ENCODE results near the gene SIRT2.
"Not testable (repeated sequence)": the region's sequence is repeated elsewhere in the genome, so short reads cannot be mapped to it uniquely, and the experiment has no call there.

SIRT2 gene

GRCh38 chr19:38842439-38843174 is 56.8 kb downstream of the SIRT2 start:
- peak; percentile 80 for DNase-seq

DNA sequence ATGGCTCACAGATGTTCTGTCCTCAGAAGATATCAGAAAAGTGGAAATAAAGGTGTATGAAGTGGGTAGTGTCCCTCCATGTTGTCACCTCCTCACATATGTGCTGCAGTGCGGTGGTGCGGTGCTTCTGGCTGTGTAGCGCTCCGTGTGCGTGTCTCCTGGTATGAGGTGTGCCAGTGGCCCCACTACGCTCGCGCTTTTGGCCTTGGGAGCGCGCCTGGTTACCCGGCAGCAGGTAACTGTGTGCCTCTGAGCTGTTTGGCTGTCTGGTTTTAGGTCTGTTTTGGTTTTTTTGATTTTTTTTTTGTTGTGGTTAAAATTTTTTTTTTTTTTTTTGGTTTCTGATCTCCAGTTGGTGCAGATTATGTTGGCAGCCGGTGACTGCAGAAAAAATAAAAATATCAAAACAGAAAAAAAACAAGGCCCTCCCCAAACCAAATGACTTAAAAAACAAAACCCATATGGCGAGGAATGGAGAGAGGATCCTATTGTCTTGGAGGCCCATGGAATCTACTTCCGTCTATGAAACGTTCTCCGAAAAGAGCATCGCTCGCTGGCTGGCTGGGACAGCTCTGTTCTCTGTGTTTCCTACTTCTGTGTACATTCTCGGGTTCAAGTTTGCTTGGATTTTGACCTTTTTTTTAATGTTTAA is 57.5 kb downstream of the SIRT2 start:
- DNase-seq = peak; percentile 79

GRCh38 chr19:38841180-38841766 is 58.1 kb downstream of the SIRT2 start:
- no peak for DNase-seq

DNA sequence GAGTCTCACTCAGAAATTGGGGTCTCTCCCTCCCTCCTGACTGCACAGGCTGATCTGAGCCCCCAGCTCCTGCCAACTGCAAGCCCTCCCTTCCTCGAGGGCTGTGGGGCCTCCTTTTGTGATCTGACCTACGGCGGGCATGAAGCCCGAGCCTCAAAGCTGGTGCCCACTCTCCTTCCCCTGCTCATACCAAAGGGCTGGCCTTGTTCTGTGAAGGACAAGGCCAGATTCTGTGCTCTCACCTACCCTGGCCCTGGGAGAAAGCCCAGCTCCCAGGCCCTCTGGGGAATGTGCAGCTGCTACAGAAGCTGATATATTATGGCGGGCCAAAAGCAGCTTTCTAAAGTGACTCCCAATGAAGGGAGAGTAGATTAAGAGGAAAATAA is 58.8 kb downstream of the SIRT2 start:
- no peak for DNase-seq

- DNase-seq = no peak
These were observed 59.4 kb downstream of the SIRT2 start for GRCh38 chr19:38839816-38840582.

- no peak for DNase-seq
These were observed 60.2 kb downstream of the SIRT2 start for GRCh38 chr19:38838986-38839761.

GRCh38 chr19:38838208-38838985 is 61.0 kb downstream of the SIRT2 start:
- peak; percentile 63 for DNase-seq

DNA sequence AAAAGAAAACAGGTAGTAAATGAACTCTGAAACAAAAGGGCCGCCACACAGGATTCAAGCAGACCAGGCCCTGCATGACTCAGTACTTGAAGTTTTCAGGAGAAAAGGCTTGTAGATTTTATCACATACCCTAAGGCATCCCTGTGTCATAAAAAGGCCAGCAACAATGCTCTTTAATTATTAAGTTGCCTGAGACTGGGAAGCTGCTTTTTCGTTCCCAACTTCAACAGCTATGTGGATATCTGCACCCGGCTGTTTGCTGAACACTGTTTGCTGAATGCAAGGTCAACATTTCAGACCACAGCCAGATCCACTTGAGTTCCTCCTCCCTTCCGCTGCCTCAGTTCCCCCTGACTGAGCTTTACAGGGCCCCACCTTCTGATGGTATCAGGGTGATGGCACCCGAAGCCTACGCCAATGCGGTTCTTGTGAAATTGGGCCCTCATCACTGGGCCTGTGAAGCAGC is 61.7 kb downstream of the SIRT2 start:
- no peak for DNase-seq

GRCh38 chr19:38836983-38837626 is 62.3 kb downstream of the SIRT2 start:
- no peak for DNase-seq

GRCh38 chr19:38836159-38836982 is 63.0 kb downstream of the SIRT2 start:
- DNase-seq = no peak

DNA sequence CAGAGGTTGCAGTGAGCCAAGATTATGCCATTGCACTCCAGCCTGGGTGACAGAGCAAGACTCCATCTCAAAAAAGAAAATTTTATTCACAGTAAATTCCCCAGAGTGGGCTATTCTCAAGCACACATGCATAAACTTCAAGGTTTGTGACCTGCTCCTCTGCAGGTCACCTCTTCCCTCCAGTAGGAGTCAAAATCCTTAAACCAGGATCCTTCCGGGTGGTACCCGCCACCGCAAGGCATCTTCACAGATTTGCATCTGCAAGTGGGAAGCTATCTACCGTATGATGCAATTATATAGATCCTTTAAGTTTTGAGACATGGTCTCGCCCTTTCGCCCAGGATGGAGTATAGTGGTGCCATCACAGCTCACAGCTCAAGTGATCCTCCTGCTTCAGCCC is 64.8 kb downstream of the SIRT2 start:
- no peak for DNase-seq

DNA sequence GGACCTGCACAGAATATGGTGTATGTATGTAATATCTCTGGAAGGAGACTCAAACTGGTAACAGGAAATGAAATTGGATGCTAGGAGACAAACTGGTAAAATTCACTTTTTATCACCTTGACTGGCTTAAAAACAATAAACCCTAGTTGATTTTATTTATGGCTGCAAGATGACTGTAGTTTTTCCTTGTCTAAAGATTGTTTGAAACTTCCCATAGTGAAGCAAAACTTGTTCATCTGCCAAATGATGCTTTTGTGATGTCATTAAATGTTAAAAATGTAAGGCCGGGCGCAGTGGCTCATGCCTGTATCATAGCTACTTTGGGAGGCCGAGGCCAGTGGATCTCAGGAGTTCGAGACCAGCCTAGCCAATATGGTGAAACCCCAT is 65.3 kb downstream of the SIRT2 start:
- DNase-seq = no peak

DNA sequence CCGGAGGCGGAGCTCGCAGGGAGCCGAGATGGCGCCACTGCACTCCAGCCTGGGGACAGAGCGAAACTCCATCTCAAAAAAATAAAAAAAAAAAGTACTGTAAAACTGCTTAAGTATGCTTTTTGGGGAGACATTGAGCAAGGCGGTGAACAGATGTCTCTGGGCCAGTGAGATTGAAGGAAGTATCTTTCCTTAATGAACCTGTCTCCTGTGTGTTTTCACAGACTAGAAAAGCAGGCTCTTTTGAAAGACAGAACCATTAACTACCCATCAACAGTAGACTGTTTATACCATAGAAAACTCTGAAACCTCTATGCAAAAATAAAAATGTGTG is 66.4 kb downstream of the SIRT2 start:
- no peak for DNase-seq

DNA sequence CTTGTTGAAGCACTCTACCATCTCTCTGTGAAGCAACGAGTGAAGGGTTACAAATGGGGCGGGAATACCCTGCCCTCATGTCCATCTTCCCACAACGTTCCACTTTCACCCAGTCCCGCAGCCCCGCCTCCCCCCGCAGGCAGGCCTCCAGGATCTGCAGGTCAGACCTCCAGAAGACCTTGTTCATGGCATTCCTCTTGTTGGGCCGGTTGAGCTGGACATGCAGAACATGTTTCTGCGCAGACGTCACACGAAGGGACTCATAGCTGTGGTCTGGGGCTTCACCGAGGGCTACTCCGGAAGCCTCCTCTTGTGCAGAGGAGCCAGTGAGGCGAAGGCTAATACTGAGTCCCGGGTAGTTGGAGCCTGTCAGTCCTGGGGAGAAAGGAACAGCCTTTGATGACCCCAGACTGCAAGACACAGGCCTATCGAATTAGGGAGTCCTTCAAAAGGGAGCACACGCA is 68.2 kb downstream of the SIRT2 start:
- peak; percentile 34 for DNase-seq

- no peak for DNase-seq
These were observed 69.2 kb downstream of the SIRT2 start for GRCh38 chr19:38830039-38830733.

DNA sequence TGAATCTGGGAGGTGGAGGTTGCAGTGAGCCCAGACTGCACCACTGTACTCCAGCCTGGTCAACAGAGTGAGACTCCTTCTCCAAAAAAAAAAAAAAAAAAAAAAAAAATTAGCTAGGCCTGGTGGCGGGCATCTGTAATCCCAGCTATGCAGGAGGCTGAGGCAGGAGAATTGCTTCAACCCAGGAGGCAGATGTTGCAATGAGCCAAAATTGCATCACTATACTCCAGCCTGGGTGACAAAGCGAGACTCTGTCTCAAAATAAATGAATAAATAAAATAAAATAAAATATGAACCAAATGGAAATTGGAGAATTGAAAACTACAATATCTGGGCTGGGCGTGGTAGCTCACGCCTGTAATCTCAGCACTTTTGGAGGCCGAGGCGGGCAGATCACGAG is 70.2 kb downstream of the SIRT2 start:
- DNase-seq = not testable (repeated sequence)

Measured in CD4-positive, alpha-beta T cell treated with Interleukin-17A for 4 hours (primary cell).